ENCODE measurements around the gene ANKFN1. TPM values are rescaled to one million over a fixed set of nuclear protein-coding genes. Genes with fewer than 3 reads are reported as not detected.

Gene ANKFN1
- polyA plus RNA-seq, 3 donors: not detected

DNA sequence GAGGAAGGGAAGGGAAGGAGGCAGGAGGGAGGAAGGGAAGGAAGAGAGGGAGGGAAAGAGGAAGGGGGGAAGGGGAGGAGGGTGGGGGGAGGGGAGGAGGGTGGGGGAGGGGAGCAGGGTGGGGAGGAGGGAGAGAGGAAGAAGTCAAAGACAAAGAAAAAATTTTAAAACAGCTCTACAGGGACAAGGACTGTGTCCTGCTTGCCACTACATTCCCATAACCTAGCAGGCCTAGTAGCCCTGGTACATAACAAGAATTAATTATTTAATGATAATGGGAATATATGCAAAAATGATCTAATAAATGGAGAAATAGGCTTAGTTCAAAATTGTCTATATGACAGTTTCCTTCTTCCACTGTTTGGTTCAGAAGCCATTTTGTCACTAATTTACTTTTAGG, 392.7 kb downstream of the ANKFN1 start:
- intact Hi-C loops (cut with micrococcal nuclease): no loop called here
- H3K79me2 ChIP-seq (ENCODE audit: insufficient read depth, low read length): no peaks in the 10 kb centered on the region
- no peak overlapping the region for H2AFZ ChIP-seq (ENCODE audit: insufficient read depth, low read depth, low read length, poor library complexity, severe bottlenecking)
- peaks cover 0 to 3% (median 2%) of the 10 kb centered on the region in 3 donors for H3K27me3 Mint-ChIP-seq (ENCODE audit: low read depth in 3 of 3)
- DNase-seq: no peak
- H3K36me3 Mint-ChIP-seq: no peaks in the 10 kb centered on the region
- no peaks in the 10 kb centered on the region for H3K27me3 ChIP-seq (ENCODE audit: control insufficient read depth in 2 of 2, insufficient read depth in 2 of 2, low read length in 2 of 2)
- H3K4me1 ChIP-seq (ENCODE audit: control insufficient read depth in 1 of 2, insufficient read depth in 2 of 2, low read length in 2 of 2): no peaks in the 10 kb centered on the region
- H3K9me3 ChIP-seq (replicated peaks in 1 of 2; ENCODE audit: control insufficient read depth in 1 of 2, insufficient read depth in 1 of 2, low read length in 2 of 2): peaks cover 3 to 7% of the 10 kb centered on the region in 2 donors
- H3K4me1 Mint-ChIP-seq: no peaks in the 10 kb centered on the region
- no peak overlapping the region for H3K27ac Mint-ChIP-seq
- H3K27ac ChIP-seq (ENCODE audit: low read depth in 1 of 2, low read length in 2 of 2): no peak overlapping the region
- TF ChIP-seq, protein P1, sequence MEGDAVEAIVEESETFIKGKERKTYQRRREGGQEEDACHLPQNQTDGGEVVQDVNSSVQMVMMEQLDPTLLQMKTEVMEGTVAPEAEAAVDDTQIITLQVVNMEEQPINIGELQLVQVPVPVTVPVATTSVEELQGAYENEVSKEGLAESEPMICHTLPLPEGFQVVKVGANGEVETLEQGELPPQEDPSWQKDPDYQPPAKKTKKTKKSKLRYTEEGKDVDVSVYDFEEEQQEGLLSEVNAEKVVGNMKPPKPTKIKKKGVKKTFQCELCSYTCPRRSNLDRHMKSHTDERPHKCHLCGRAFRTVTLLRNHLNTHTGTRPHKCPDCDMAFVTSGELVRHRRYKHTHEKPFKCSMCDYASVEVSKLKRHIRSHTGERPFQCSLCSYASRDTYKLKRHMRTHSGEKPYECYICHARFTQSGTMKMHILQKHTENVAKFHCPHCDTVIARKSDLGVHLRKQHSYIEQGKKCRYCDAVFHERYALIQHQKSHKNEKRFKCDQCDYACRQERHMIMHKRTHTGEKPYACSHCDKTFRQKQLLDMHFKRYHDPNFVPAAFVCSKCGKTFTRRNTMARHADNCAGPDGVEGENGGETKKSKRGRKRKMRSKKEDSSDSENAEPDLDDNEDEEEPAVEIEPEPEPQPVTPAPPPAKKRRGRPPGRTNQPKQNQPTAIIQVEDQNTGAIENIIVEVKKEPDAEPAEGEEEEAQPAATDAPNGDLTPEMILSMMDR (IDR thresholded peaks at IDR 0.05): no peak
- H3K36me3 ChIP-seq (replicated peaks in 1 of 2; ENCODE audit: control insufficient read depth in 1 of 2, insufficient read depth in 2 of 2, low read length in 2 of 2): no peaks in the 10 kb centered on the region
- H3K4me2 ChIP-seq (replicated peaks; ENCODE audit: extremely low read depth, low read length, poor library complexity, severe bottlenecking): no peak overlapping the region
- H4K20me1 ChIP-seq (ENCODE audit: insufficient read depth, low read length): no peaks in the 10 kb centered on the region
- no peak overlapping the region for H3K4me3 Mint-ChIP-seq
- H3K9me3 Mint-ChIP-seq: peaks cover 8 to 19% (median 11%) of the 10 kb centered on the region in 7 donors
- H3K9ac ChIP-seq (ENCODE audit: insufficient read depth, low read length, poor library complexity, severe bottlenecking): no peak overlapping the region
- H3K4me3 ChIP-seq (replicated peaks in 1 of 3; ENCODE audit: low read depth in 2 of 3, low read length in 3 of 3): no peak overlapping the region

DNA sequence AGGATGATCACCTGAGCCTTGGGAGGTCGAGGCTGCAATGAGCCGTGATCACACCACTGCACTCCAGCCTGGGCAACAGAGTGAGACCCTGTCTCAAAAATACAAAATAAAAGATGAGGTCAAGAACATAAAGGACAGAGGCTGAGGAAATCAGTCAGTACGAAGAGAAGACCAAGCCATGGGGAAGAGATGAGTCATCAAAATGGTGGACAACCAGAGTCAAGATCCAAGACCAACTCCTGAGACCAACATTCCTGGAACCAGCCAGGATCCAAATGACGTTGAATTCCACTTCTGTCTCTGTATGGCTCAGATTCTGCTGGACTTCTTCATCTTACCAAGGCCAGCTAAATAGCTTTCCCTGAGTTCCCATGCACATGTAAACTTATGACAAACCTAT, 395.4 kb downstream of the ANKFN1 start:
- WGBS (ENCODE audit: insufficient coverage): 100% methylated on average over 3 of the region's 4 CpGs
- H3K4me2 ChIP-seq (replicated peaks; ENCODE audit: extremely low read depth, low read length, poor library complexity, severe bottlenecking): no peak overlapping the region

More for the DNA sequence above, 395.4 kb downstream of the ANKFN1 start:
- H3K9ac ChIP-seq (ENCODE audit: insufficient read depth, low read length, poor library complexity, severe bottlenecking): no peak overlapping the region
- H3K36me3 ChIP-seq (replicated peaks in 1 of 2; ENCODE audit: control insufficient read depth in 1 of 2, insufficient read depth in 2 of 2, low read length in 2 of 2): no peaks in the 10 kb centered on the region
- H3K36me3 Mint-ChIP-seq: no peaks in the 10 kb centered on the region
- H3K79me2 ChIP-seq (ENCODE audit: insufficient read depth, low read length): no peaks in the 10 kb centered on the region
- TF ChIP-seq, protein P1 (IDR thresholded peaks at IDR 0.05): no peak
- peaks cover 18 to 37% (median 28%) of the 10 kb centered on the region in 7 donors for H3K9me3 Mint-ChIP-seq
- H3K27ac Mint-ChIP-seq: no peak overlapping the region
- H3K4me3 ChIP-seq (replicated peaks in 1 of 3; ENCODE audit: low read depth in 2 of 3, low read length in 3 of 3): no peak overlapping the region
- no peaks in the 10 kb centered on the region for H3K4me1 Mint-ChIP-seq
- intact Hi-C loops (cut with micrococcal nuclease): no loop called here
- DNase-seq: no peak
- H2AFZ ChIP-seq (ENCODE audit: insufficient read depth, low read depth, low read length, poor library complexity, severe bottlenecking): no peak overlapping the region
- H3K9me3 ChIP-seq (replicated peaks in 1 of 2; ENCODE audit: control insufficient read depth in 1 of 2, insufficient read depth in 1 of 2, low read length in 2 of 2): peaks cover 19% of the 10 kb centered on the region in 2 donors
- H4K20me1 ChIP-seq (ENCODE audit: insufficient read depth, low read length): no peaks in the 10 kb centered on the region
- H3K4me1 ChIP-seq (ENCODE audit: control insufficient read depth in 1 of 2, insufficient read depth in 2 of 2, low read length in 2 of 2): no peaks in the 10 kb centered on the region
- H3K27me3 Mint-ChIP-seq (ENCODE audit: low read depth in 3 of 3): no peaks in the 10 kb centered on the region
- no peak overlapping the region for H3K27ac ChIP-seq (ENCODE audit: low read depth in 1 of 2, low read length in 2 of 2)
- no peak overlapping the region for H3K4me3 Mint-ChIP-seq
- H3K27me3 ChIP-seq (ENCODE audit: control insufficient read depth in 2 of 2, insufficient read depth in 2 of 2, low read length in 2 of 2): no peaks in the 10 kb centered on the region
